GM23338 (cell line): Measurements from ENCODE around the gene TXNL4B.

Source experiments
- CREB1 ChIP-seq: fragments of 250-450 bp; sonication (Bioruptor Pico); IDR thresholded peaks from 2 replicates; pipeline ENCODE4 v1.5.0; 2020; ENCODE audit warnings: low read depth, mild to moderate bottlenecking, moderate library complexity
- EZH2 ChIP-seq: fragments of 200-600 bp; sonication (generic); IDR thresholded peaks from one replicate; pipeline ENCODE4 v1.8.0; 2017; ENCODE audit warnings: antibody characterized with exemption, mild to moderate bottlenecking, low read depth; ENCODE audit not compliant: unreplicated experiment
- EZH2phosphoT487 ChIP-seq: fragments of 200-600 bp; sonication (generic); IDR thresholded peaks from one replicate; pipeline ENCODE4 v1.8.1; 2018; ENCODE audit warnings: antibody characterized with exemption; ENCODE audit not compliant: unreplicated experiment
- JUNB ChIP-seq: IDR thresholded peaks from one replicate; pipeline ENCODE4 v1.6.1; 2016; ENCODE audit warnings: antibody characterized with exemption; ENCODE audit not compliant: unreplicated experiment
- POLR2AphosphoS5 ChIP-seq: IDR thresholded peaks from 2 replicates; pipeline ENCODE4 v1.6.1; 2016; ENCODE audit warnings: antibody characterized with exemption, low read depth
- STAT1 ChIP-seq: IDR thresholded peaks from one replicate; pipeline ENCODE4 v1.6.1; 2016; ENCODE audit warnings: antibody characterized with exemption; ENCODE audit not compliant: unreplicated experiment
- TF ChIP-seq, protein P1 (sequence below), 2 experiments: fragments of 200-600 bp in 1 of 2; sonication (generic) in 1 of 2; conservative IDR thresholded peaks; 2 replicates each; pipeline versions ENCODE4 v1.5.1 to v1.6.1; 2016 to 2017; ENCODE audit warnings: antibody characterized with exemption in 2 of 2, low read depth in 2 of 2, mild to moderate bottlenecking in 2 of 2, moderate library complexity in 1 of 2
- TF ChIP-seq, protein P2 (sequence below): IDR thresholded peaks from 2 replicates; pipeline ENCODE4 v1.6.1; 2016; ENCODE audit warnings: antibody characterized with exemption
- TF ChIP-seq, protein P3 (sequence below): fragments of 250-450 bp; sonication (Bioruptor Pico); IDR thresholded peaks from 2 replicates; pipeline ENCODE4 v1.5.0; 2020; ENCODE audit warnings: mild to moderate bottlenecking, moderate library complexity
- TF ChIP-seq, protein P4 (sequence below): IDR thresholded peaks from one replicate; pipeline ENCODE4 v1.6.1; 2018; ENCODE audit warnings: antibody characterized with exemption; ENCODE audit not compliant: unreplicated experiment

DNA sequence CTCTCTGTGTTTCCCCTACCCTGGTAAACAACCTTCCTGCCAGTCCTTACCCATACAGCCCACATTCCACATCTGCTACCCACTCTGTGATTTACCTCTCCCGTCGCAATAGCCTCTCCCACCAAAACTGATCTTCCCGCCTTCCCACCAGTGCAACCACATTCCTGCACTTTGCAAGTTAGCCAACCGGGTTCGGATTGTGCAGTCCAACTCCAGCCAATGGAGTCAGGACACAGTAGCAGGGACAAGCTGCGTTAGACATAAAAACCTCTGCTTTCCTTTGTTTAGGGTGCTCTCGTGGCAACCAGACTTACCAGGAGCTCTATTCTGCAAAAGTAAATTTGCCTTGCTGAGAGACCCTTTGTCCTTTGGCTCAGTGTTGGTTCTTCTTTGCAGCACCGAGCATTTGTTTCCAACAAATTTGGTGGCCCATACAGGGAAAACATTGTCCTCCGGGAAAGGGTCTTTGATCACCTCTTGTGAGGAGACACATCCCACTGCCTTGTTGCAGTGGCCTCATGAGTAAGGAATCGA lies 29.0 kb downstream of the TXNL4B start:
- TF ChIP-seq, protein P1, sequence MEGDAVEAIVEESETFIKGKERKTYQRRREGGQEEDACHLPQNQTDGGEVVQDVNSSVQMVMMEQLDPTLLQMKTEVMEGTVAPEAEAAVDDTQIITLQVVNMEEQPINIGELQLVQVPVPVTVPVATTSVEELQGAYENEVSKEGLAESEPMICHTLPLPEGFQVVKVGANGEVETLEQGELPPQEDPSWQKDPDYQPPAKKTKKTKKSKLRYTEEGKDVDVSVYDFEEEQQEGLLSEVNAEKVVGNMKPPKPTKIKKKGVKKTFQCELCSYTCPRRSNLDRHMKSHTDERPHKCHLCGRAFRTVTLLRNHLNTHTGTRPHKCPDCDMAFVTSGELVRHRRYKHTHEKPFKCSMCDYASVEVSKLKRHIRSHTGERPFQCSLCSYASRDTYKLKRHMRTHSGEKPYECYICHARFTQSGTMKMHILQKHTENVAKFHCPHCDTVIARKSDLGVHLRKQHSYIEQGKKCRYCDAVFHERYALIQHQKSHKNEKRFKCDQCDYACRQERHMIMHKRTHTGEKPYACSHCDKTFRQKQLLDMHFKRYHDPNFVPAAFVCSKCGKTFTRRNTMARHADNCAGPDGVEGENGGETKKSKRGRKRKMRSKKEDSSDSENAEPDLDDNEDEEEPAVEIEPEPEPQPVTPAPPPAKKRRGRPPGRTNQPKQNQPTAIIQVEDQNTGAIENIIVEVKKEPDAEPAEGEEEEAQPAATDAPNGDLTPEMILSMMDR (conservative IDR thresholded peaks at IDR 0.05; ENCODE audit: low read depth in 2 of 2) = no peak
- TF ChIP-seq, protein P2, sequence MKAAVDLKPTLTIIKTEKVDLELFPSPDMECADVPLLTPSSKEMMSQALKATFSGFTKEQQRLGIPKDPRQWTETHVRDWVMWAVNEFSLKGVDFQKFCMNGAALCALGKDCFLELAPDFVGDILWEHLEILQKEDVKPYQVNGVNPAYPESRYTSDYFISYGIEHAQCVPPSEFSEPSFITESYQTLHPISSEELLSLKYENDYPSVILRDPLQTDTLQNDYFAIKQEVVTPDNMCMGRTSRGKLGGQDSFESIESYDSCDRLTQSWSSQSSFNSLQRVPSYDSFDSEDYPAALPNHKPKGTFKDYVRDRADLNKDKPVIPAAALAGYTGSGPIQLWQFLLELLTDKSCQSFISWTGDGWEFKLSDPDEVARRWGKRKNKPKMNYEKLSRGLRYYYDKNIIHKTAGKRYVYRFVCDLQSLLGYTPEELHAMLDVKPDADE = no peak
- TF ChIP-seq EZH2 (no peak), EZH2phosphoT487 (no peak), STAT1 (no peak), JUNB (no peak), POLR2AphosphoS5 (no peak), CREB1 (CRISPR knock-in tag) (no peak)
- TF ChIP-seq, protein P3, sequence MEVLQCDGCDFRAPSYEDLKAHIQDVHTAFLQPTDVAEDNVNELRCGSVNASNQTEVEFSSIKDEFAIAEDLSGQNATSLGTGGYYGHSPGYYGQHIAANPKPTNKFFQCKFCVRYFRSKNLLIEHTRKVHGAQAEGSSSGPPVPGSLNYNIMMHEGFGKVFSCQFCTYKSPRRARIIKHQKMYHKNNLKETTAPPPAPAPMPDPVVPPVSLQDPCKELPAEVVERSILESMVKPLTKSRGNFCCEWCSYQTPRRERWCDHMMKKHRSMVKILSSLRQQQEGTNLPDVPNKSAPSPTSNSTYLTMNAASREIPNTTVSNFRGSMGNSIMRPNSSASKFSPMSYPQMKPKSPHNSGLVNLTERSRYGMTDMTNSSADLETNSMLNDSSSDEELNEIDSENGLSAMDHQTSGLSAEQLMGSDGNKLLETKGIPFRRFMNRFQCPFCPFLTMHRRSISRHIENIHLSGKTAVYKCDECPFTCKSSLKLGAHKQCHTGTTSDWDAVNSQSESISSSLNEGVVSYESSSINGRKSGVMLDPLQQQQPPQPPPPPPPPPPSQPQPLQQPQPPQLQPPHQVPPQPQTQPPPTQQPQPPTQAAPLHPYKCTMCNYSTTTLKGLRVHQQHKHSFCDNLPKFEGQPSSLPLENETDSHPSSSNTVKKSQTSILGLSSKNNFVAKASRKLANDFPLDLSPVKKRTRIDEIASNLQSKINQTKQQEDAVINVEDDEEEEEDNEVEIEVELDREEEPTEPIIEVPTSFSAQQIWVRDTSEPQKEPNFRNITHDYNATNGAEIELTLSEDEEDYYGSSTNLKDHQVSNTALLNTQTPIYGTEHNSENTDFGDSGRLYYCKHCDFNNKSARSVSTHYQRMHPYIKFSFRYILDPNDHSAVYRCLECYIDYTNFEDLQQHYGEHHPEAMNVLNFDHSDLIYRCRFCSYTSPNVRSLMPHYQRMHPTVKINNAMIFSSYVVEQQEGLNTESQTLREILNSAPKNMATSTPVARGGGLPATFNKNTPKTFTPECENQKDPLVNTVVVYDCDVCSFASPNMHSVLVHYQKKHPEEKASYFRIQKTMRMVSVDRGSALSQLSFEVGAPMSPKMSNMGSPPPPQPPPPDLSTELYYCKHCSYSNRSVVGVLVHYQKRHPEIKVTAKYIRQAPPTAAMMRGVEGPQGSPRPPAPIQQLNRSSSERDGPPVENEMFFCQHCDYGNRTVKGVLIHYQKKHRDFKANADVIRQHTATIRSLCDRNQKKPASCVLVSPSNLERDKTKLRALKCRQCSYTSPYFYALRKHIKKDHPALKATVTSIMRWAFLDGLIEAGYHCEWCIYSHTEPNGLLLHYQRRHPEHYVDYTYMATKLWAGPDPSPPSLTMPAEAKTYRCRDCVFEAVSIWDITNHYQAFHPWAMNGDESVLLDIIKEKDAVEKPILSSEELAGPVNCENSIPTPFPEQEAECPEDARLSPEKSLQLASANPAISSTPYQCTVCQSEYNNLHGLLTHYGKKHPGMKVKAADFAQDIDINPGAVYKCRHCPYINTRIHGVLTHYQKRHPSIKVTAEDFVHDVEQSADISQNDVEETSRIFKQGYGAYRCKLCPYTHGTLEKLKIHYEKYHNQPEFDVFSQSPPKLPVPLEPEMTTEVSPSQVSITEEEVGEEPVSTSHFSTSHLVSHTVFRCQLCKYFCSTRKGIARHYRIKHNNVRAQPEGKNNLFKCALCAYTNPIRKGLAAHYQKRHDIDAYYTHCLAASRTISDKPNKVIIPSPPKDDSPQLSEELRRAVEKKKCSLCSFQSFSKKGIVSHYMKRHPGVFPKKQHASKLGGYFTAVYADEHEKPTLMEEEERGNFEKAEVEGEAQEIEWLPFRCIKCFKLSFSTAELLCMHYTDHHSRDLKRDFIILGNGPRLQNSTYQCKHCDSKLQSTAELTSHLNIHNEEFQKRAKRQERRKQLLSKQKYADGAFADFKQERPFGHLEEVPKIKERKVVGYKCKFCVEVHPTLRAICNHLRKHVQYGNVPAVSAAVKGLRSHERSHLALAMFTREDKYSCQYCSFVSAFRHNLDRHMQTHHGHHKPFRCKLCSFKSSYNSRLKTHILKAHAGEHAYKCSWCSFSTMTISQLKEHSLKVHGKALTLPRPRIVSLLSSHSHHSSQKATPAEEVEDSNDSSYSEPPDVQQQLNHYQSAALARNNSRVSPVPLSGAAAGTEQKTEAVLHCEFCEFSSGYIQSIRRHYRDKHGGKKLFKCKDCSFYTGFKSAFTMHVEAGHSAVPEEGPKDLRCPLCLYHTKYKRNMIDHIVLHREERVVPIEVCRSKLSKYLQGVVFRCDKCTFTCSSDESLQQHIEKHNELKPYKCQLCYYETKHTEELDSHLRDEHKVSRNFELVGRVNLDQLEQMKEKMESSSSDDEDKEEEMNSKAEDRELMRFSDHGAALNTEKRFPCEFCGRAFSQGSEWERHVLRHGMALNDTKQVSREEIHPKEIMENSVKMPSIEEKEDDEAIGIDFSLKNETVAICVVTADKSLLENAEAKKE = no peak
- TF ChIP-seq, protein P4, sequence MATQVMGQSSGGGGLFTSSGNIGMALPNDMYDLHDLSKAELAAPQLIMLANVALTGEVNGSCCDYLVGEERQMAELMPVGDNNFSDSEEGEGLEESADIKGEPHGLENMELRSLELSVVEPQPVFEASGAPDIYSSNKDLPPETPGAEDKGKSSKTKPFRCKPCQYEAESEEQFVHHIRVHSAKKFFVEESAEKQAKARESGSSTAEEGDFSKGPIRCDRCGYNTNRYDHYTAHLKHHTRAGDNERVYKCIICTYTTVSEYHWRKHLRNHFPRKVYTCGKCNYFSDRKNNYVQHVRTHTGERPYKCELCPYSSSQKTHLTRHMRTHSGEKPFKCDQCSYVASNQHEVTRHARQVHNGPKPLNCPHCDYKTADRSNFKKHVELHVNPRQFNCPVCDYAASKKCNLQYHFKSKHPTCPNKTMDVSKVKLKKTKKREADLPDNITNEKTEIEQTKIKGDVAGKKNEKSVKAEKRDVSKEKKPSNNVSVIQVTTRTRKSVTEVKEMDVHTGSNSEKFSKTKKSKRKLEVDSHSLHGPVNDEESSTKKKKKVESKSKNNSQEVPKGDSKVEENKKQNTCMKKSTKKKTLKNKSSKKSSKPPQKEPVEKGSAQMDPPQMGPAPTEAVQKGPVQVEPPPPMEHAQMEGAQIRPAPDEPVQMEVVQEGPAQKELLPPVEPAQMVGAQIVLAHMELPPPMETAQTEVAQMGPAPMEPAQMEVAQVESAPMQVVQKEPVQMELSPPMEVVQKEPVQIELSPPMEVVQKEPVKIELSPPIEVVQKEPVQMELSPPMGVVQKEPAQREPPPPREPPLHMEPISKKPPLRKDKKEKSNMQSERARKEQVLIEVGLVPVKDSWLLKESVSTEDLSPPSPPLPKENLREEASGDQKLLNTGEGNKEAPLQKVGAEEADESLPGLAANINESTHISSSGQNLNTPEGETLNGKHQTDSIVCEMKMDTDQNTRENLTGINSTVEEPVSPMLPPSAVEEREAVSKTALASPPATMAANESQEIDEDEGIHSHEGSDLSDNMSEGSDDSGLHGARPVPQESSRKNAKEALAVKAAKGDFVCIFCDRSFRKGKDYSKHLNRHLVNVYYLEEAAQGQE = no peak
